Bronchial epithelial cell (primary cell): ENCODE measurements around the gene FASN. TPM values are rescaled to one million over a fixed set of nuclear protein-coding genes. Genes with fewer than 3 reads are reported as not detected.

Experiments used
- DNase-seq: peaks from one replicate; pipeline ENCODE4 v3.0.0-alpha.2; 2010; ENCODE audit warnings: low read depth
- FAIRE-seq: peaks from 2 replicates; lab custom pipeline; 2011; peaks lifted over from hg19 to GRCh38; lab: Jason Lieb, UNC
- H3K27me3 ChIP-seq: 2 replicates; pipeline ENCODE4 v1.5.1; 2011; ENCODE audit warnings: low read length; ENCODE audit not compliant: control insufficient read depth, insufficient read depth
- H3K36me3 ChIP-seq: 2 replicates; pipeline ENCODE4 v1.5.1; 2011; ENCODE audit warnings: low read length; ENCODE audit not compliant: control insufficient read depth, insufficient read depth
- H3K4me3 ChIP-seq: 2 replicates; pipeline ENCODE4 v1.5.1; 2011; ENCODE audit warnings: mild to moderate bottlenecking, low read depth, low read length, control low read depth
- total RNA-seq: library from RNA; depleted of rRNA; stranded (reverse); fragments of >200 nt; gene quantifications from 2 replicates; pipeline ENCODE4 v1.2.1, GENCODE V29; 2014
- TF ChIP-seq, protein P1 (sequence below): IDR thresholded peaks from 2 replicates; pipeline ENCODE4 v1.5.1; 2011; ENCODE audit warnings: mild to moderate bottlenecking, moderate library complexity, low read length, control low read depth, inconsistent platforms; ENCODE audit not compliant: insufficient read depth, severe bottlenecking

The FASN gene
- total RNA-seq, 1 donor from 2014 or later = 37.1 TPM

DNA sequence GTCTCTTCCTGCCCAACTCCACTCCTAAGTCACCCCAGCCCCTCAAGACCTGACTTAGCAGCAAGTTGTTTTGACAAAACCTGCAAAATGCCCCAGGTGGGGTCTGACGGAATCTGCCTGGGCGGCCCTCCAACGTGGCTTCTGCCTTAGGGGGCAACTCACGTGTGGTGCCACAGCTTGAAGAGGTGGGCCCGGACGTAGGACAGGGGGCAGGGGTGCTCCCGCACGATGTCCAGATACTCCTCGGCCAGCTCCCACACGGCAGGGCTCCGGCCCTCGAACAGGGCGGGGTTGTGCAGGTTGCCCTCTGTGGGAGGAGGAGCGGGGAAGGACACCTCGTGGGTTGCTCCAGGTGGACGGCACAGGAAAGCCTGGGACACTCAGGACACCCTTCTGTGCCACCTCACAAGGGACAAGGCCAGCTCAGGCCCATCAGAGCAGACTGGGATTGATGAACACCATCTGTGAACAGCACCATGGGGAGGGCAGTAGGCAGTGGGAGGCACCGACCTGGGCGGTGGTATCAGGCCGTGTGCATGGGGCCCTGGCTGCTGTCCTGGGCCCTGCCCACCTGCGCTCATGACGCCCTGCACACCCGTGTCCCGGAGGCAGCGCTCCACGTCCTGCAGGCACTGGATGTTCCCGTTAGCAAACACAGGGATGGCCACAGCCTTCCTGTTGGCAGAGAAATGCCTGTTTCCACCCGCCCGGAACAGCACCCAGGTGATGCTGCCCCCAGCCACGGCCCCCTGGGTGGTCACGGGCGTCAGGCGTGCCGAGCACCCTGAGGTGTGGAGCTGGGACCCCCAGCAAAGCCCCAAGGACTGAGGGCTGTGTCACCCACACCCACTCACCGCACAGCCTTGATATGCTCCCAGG, 36.8 kb downstream of the FASN start:
- TF ChIP-seq, protein P1, sequence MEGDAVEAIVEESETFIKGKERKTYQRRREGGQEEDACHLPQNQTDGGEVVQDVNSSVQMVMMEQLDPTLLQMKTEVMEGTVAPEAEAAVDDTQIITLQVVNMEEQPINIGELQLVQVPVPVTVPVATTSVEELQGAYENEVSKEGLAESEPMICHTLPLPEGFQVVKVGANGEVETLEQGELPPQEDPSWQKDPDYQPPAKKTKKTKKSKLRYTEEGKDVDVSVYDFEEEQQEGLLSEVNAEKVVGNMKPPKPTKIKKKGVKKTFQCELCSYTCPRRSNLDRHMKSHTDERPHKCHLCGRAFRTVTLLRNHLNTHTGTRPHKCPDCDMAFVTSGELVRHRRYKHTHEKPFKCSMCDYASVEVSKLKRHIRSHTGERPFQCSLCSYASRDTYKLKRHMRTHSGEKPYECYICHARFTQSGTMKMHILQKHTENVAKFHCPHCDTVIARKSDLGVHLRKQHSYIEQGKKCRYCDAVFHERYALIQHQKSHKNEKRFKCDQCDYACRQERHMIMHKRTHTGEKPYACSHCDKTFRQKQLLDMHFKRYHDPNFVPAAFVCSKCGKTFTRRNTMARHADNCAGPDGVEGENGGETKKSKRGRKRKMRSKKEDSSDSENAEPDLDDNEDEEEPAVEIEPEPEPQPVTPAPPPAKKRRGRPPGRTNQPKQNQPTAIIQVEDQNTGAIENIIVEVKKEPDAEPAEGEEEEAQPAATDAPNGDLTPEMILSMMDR = no peak
- no peak overlapping the region for H3K4me3 ChIP-seq
- FAIRE-seq (no peak), DNase-seq (no peak)
- H3K27me3 ChIP-seq = no peaks in the 10 kb centered on the region
- peaks cover 46% of the 10 kb centered on the region for H3K36me3 ChIP-seq

DNA sequence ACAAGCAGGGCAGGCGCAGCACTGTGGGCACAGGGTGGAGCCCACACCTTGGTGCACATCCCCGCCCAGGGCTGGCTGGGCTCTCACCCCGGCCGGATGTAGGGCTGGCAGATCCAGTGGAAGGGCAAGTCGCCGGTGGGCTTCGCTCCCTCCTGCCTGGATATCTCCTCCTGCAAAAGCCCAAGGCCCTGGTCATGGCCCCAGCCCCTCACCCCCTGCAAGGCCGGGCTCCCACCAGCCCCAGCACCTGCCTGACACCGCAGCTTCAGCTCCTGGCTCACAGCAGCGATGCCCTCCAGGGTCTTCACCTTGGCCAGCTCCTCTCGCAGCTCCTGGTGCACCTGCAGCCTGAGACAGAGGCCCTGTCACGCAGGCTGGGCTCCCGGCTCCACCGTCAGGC, 37.4 kb downstream of the FASN start:
- TF ChIP-seq, protein P1 = no peak
- H3K4me3 ChIP-seq = no peak overlapping the region
- peak; percentile 13 for FAIRE-seq
- peaks cover 52% of the 10 kb centered on the region for H3K36me3 ChIP-seq
- H3K27me3 ChIP-seq = no peaks in the 10 kb centered on the region
- no peak for DNase-seq

DNA sequence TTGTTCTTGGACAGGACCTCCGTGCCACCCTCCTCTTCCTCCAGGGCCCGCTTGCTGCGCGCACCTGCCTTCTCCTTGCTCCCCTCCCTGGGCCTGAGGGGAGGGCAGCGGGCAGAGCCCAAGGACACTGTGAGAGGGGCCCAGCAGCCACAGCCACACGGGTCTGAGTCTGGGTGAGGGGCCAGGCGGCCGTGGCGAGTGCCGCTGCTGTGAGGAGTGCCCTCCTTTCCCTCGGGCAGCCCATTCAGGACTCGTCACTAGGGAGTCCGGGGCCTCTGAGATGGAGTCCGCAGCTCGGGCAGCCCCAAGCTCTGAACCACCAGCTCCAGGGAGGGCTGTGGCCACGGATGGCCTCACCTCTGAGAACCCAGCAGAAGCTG, 38.0 kb downstream of the FASN start:
- FAIRE-seq (no peak), DNase-seq (no peak)
- Histone ChIP-seq H3K4me3 (no peak overlapping the region), H3K36me3 (peaks cover 57% of the 10 kb centered on the region), H3K27me3 (no peaks in the 10 kb centered on the region)
- TF ChIP-seq, protein P1 = no peak

DNA sequence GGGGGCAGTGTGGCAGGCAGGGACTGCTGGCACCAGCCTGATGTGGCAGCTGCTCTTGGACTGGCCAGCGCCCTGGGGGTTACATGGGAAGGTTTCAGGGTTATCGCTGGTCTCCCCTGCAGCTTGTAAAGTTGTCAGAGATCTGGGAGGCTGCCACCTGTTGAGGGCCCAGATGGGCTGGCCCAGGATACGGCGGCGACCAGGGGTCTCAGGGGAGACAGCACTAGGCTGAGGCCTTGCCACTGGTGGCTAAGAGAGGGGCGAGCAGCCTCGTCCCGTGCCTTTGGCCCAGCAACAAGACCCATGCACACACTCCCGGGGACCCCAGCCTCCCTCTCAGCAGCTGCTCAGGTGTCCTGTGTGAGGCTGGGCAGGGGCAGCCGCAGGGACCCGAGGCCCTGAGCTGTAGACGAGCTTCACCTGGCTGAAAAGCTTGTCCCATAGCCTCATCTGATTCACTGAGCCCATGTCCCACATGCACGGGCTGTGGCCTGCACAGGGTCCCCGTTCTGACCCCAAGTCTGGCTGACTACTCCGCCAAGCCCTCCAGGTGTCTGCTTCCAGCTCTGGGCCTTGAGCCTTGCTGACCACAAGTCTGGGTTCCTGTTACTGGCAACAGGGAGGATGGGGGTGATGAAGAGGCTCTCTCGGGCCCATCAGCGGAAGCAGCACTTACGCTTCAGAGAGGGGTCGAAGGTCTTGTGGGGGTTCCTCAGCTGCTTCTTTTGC, 38.6 kb downstream of the FASN start:
- no peak overlapping the region for H3K4me3 ChIP-seq
- DNase-seq (no peak), FAIRE-seq (no peak)
- peaks cover 62% of the 10 kb centered on the region for H3K36me3 ChIP-seq
- no peaks in the 10 kb centered on the region for H3K27me3 ChIP-seq
- TF ChIP-seq, protein P1 = no peak

DNA sequence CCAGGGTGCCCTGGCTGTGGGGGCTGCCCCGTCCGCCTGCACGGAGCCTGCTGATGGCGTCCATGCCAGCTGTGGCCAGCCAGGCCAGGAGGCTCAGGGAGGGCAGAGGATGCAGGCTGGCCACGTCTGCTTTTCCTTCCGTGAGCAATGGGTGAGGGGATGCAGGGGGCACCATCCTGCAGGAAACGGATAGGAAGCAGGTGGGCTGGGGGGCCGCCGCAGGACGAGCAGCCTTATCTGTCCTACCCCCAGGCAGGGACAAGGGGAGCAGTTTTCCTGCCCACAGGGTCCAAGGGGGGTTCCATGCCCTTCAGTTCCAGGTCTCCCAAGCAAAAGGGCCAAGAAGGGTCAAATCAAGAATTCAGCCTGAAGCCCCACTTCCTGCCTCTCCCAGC, 39.2 kb downstream of the FASN start:
- Histone ChIP-seq H3K4me3 (no peak overlapping the region), H3K36me3 (peaks cover 64% of the 10 kb centered on the region), H3K27me3 (no peaks in the 10 kb centered on the region)
- DNase-seq (no peak), FAIRE-seq (no peak)
- TF ChIP-seq, protein P1 = no peak
